T follicular helper cell (primary cell): Measurements from ENCODE around the gene IKZF4.
"Not testable (repeated sequence)": the region's sequence is repeated elsewhere in the genome, so short reads cannot be mapped to it uniquely, and the experiment has no call there.

Source experiments
- DNase-seq: peaks from one replicate; pipeline ENCODE4 v3.0.0-alpha.2; 2020; ENCODE audit warnings: low read depth
- total RNA-seq, 2 experiments: gene quantifications; one replicate each; lab custom pipeline; 2026; lab: John Stamatoyannopoulos, UW

Gene IKZF4
- 5.7 to 8.2 reads per million in 2 experiments for total RNA-seq

DNA sequence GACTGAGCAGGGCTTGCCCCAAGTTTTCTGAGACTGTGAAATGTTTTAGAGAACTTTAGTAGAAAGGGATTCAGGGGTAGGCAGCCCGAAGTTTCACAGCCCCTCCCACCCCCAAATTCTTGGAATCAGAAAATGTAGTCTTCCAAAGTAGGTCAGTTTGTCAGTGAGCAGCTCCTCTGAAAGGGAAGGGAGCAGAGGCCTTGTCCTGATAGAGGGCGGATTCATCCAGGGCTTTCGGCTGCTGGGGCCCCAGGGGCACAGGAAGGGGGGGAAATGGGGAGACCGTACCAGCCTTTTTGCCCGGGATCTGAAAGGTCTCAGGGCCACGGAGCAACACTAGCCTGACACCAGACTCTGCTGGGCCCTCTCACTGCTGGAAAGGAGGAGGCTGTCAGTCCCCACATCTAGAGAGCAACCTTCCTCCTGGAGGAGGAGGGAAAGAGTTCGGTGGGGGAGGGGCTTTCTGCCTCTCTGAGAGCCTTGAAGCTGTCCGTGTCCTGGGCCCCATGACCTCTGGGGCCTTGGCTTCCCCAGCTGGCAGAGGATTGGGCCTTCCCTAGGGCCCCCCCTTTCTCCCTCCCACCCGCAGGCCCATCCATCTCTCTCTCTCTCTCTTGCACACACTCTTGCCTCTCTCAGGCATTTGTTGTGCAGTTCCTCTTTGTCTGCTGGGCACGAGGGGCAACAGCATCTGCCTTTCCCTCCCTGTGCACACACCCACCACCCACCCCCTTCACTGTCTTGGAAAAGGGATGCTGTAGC, at the start of gene IKZF4:
TSS of gene IKZF4 (plus strand) at position 621 of the 762 bp plus-strand sequence. CDS start 451 bp downstream, outside the sequence.
- DNase-seq, result no peak

DNA sequence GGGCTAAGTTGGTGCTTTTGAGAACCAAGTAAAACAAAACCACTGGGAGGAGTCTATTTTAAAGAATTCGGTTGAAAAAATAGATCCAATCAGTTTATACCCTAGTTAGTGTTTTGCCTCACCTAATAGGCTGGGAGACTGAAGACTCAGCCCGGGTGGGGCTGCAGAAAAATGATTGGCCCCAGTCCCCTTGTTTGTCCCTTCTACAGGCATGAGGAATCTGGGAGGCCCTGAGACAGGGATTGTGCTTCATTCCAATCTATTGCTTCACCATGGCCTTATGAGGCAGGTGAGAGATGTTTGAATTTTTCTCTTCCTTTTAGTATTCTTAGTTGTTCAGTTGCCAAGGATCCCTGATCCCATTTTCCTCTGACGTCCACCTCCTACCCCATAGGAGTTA, 48.8 kb upstream of the IKZF4 start:
- DNase-seq, result no peak

DNA sequence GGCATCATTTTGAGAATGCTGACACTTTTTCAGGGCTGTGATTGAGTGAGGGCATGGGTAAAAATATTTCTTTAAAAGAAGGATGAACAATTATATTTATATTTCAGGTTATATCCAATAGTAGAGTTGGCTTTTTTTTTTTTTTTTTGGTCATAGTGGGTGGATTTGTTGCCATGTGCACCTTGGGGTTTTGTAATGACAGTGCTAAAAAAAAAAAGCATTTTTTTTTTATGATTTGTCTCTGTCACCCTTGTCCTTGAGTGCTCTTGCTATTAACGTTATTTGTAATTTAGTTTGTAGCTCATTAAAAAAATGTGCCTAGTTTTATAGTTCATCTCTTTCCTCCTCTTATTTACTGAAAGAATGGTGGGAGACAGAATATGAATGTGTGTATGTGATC, 48.4 kb upstream of the IKZF4 start:
- DNase-seq, result no peak

DNA sequence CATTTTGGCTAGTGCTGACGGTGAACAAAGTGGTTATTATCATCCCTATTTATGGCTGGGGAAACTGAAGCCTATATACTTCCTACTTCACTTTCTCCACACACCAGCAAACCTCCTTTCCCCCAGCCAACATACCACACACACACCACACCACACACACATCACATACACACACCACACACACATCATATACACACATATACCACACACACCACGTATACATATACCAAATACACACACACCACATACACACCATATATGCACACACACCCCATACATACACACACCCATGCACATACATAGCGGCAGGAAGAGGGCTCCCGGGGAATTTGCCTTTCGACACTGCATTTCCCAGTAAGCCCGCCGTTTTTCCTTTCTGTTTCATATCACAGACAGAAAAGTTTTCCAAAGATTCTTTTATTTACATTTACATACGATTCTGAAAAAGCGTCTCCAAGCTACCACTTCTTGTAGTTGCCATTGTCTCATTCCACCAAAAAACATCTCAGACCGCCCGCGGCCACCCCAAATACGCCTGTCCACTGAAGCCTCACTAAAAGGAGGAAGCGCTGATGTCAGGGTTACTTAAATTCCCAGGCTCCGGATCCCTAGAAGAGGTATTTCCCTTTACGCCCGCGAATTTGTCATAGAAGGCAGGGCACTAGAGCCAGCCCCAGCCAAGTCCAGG, 47.8 kb upstream of the IKZF4 start:
- no peak for DNase-seq

DNA sequence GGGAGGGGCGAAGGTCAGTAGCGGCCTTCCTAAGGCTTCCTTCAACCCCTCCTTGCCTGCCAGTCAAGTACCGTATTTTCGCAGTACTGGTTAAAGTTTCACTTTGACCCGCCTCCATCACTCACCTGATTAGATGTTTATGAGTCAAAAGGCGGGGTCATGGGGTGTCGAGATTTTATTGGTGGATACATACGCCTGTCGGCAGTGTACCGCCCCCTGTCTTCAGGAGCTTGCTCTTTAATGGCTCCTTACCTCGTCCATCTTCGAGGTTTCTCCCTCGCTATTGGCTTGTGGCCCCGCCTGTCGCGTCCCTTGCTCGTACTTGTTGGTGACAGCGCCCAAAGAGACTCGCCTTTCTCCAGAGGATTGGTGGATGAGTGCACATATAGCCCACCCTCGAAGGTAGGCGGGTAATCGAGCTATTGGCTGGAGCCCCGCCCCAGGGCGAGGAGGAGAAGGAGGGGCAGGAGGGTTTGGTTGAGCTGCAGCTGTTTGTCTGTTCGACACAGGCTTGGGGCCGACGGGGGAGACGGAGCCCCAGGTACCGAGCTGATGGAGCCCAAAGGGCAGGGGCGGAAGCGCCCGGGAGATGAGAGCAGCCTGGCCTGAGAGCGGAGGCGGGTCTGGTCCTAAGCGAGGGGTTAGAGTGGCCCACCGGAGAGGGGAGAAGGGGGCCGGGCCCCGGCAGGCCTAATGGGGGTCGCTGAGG, 47.1 kb upstream of the IKZF4 start, which contains the start of gene RAB5B:
TSS of gene RAB5B (plus strand) at position 480 of the 709 bp plus-strand sequence. CDS start 12,883 bp downstream, outside the sequence.
- peak; percentile 96 for DNase-seq

DNA sequence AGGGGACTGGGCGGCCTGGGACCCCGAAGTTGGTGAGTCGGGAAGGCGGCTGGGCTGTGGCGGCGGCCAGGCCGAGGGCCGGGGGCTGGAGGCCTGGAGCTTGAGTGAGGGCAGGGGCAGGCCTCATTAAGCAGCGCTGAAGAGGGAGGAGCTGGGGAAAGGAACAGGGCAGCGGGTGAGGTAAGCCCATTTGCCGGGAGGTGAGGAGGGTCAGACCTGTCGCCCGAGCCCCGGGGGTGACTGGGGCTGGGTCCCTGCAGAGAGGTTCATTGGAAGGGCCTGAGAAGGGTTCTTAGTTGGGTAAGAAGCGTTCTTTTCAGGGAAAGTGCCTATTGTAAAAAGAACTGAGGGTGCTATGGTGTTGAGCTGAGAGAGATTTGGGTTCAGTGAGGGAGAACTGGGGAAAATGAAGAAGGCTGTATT, 46.5 kb upstream of the IKZF4 start:
- no peak for DNase-seq

DNA sequence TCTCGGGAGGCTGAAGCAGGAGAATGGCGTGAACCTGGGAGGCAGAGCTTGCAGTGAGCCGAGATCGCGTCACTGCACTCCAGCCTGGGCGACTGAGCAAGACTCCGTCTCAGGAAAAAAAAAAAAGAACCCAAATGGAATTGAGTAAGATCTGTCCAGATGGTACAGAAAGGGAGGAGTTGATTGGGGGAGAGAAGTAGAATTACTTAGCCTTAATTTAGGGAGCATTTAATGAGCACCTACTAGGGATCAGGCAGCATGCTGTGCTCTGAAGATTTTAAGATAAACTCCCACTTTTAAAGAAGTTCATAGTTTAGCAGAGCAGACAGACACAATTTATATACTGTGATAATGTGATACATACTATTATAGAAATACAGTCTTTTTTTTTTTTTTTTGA, 42.5 kb upstream of the IKZF4 start:
- no peak for DNase-seq

DNA sequence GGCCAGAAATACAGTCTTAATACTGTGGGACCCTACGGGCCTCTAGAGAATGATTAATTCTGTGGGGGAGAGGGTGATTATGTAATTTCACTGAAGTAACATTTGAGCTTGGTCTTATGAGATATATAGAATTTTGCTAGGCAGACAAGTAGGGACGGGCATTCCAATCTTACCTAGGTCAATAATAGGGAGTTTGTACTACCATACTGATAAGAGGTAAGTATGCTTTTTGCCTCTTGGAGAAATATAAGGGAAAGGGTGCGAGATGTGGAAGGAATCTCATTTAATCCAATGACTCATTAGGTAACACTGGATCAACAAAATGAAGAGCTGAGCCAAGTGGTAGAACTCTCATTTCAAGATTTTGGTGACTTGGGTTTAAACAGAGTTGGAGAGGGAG, 41.8 kb upstream of the IKZF4 start:
- DNase-seq, result no peak

DNA sequence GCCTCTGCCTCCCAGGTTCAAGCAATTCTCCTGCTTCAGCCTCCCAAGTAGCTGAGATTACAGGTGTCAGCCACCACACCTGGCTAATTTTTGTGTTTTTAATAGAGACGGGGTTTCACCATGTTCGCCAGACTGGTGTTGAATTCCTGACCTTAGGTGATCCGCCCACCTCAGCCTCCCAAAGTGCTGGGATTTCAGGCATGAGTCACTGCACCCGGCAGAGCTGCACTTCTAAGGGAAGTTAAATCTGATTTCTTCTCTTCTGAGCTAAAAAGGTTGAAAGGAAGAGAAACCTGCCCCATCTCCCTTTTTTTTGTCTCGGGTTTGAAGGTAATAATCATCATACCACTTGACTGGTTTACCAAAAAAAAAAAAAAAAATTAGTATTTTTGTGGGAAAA, 39.0 kb upstream of the IKZF4 start:
- not testable (repeated sequence) for DNase-seq

DNA sequence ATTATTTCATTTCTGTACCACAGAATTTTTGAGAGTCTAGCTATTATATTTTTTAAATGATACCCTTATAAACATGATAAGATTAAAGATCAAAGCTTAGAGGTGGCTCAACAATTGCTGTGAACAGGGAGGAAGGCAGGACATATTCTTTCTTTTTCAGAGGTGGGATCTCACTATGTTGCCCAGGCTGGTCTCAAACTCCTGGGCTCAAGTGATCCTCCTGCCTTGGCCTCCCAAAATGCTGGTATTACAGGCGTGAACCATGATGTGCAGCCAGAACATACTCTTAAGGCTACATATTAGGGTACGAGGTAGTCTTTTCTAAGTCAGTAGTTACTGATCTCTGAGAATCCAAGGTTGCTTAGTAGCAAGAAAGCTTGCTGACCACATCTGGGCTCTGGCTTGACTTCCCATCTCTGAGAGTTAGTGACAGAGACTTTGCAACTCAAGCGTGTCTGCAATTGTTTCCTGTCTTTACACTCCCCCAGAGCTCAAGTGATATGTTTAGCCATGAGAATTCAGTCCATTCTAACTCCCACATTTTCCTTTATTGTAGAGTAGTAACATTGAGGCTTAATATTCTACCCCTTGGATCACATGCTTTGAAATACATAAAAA, 38.4 kb upstream of the IKZF4 start:
- no peak for DNase-seq

DNA sequence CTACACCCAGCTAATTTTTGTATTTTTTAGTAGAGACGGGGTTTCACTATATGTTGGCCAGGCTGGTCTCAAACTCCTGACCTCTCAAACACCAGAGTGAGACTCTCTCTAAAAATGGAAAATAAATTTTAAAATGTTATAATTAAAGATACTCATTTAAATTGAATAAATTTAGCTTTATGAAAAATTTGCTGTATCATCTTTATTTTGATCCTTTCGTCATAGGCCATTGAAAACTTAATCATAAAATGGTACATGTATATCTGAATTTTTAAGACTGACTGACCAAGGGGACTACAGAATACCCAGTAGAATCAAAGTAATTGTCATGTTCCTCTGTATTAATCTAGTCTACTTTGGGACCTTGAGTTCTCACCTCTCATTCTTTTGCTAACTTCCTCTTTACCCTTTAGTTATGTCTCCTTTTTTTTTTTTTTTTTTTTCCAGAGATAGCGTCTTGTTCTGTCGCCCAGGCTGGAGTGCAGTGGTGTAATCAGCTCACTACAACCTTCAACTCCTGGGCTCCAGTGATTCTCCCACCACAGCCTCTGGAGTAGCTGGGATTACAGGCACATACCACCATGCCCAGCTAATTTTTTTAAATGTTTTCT, 37.5 kb upstream of the IKZF4 start:
- DNase-seq, result no peak

DNA sequence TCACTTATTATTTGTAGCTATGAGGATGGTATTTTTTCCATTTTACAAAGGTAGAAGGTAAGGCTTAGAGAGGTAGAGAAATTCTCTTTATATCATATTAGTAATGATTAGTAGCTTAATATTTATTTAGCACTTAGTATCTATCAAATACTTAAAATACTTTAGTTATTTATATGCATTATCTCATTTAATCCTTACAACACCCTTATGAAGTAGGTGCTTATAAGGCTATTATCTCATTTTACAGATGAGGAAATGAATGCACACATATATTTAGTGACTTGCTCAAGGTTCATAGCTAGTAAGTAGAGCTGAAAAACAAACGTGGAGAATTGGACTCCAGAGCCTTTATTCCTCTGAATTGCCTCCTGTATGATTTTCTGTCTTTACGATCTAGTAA, 36.0 kb upstream of the IKZF4 start:
- DNase-seq, result no peak

DNA sequence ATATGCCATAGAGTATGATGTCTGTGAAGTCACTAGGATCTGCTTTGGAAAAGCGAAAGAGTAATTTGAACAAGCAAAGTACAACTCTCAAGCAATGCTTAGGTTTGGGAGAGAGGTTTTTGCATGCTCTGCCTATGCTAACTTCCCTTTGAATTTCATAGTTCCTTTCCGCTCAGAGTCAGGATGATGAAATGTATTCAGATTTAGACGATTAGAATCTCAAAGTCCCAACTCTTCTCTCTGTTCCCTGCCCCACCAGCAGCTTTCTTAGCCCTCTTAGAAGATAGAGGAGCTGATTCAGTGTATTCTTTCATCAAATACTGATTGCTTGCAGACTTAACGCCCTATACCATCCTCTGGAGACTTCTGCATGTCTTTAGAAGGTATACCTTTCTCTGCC, 35.5 kb upstream of the IKZF4 start:
- DNase-seq, result no peak

DNA sequence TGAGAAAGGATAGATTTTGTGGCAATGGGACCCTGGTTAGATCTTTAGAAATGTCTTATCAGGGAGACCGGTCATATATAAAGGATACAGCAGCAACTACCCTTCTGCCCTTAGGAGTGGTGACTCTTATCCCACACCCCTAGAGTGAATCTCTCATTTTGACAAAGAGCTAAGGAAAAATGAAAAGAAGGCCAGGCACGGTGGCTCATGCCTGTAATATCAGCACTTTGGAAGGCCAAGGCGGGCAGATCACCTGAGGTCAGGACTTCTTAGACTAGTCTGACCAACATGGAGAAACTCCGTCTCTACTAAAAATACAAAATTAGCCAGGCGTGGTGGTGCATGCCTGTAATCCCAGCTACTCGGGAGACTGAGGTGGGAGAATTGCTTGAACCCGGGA, 34.9 kb upstream of the IKZF4 start:
- DNase-seq, result not testable (repeated sequence)

DNA sequence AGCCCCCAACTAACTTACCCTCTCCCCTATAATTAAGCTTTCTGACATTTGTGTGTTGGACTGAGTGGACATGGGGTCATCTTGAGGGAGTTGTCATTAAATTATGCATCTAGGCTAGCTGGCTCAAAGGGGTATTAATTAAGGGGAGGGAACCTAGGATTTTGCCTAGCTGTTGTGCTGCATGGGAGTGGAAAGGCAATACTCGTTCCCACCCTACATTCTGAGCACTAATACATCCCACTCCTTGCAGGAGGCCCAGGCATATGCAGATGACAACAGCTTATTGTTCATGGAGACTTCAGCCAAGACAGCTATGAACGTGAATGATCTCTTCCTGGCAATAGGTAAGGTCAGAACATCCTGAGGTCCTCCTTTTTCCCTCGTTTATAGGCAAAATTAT, 29.7 kb upstream of the IKZF4 start:
- no peak for DNase-seq

DNA sequence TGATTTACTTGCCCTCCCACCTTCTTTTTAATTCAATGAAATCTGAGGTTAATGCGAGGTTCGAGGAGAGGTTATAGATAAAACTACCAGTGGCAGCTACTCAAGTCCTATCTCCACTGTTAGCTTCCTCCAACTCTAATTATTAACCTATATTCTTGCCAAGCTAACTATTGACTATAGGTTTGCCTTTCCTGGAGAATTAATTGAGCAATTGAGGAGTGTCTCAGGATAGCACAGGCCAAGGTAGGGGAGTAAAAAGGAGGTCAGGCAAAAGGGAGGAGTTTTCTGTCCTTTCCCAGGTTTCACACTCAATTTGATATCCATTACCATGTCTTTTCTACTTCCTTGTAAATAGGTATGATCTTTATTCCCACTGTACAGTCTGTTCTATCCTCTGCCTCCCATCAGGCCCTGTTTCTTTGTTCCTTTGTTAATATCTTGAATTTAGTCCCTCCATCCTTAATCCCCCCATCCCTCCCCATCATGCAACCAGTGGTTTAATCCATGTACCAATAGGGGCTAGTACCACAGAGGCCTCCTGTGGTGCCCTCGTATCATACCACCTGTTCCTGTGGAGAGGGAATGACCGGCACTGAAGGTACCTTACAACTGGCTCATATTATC, 27.5 kb upstream of the IKZF4 start:
- DNase-seq, result no peak

DNA sequence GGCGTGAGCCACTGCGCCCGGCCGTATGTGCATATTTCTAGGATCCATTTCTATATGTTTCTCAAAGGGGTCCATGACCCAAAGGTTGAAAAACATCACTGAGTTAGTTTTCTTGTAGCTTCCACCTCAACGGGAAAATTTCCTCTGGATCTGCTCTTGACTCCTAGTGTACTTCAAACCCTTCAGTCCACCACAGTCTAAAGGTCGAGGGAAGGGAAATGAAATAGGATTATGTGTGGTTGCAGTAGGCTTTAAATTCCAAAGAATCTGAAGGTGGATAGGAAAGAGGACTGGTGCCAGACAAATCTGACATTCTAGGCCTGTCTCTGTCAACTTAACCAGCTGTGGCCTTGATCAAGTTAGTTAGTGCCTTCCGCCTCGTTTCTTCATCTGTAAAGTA, 25.5 kb upstream of the IKZF4 start:
- no peak for DNase-seq

DNA sequence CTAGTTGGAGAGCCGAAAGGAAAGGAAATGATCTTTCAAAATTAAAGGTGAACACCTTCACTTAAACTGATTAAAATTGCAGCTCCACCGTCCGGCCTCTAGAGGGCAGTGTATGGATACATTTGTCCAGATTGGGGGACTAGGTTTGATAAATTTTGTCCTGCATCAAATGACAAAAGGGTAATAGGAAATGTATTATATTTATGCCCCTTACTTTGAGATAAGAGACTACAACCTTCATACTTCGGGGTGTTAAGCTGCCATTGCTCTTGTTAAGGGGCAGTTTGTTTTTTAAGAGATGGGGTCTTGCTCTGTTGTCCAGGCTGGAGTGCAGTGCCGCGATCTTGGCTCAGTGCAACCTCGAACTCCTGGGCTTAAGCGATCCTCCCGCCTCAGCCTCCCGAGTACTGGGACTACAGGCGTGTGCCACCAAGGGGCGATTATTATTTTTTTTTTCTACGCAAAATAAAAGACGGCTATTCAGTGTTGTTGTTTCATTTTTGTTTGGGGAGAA, 24.6 kb upstream of the IKZF4 start:
- DNase-seq, result peak; percentile 47

DNA sequence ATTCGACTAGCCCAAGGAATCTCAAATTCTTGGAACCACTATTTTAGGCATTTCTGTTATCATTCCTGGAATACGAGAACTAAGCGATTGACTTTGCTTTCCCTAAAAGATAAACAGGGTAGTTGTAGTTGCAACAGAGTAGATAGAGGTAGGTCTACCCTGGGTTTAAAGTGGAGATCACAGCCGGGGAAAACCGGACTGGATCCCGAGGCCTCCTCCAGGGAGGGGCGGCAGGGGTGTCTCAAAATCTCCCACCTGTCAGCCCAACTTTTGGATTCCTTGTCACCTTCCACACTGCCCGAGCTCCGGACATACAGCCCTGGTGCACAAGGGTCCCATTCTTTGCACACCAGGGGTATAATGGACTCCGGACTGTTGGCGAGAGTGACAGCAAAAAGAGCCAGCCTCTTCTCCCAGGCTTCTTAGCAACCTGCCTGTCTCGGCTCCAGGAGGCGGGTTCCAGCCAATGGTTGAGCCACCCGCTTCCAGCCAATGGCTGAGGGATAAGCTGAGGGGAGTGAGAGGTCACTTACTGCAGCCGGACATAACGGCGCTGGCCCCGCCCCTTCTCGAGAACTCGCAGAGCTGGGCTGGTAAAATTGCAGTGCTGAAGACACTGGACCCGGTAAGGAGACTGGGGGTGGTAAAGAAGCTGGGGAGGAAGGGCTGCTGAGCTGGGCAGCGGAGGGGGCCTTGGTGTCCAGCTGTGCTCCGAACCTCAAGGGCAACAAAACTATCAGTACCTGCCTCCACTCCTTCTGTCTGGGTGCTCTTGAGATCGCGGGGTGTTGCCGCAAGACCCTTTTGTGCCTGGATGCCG, 23.9 kb upstream of the IKZF4 start, which contains the start of gene SUOX:
TSS of gene SUOX (plus strand) at position 562 of the 820 bp plus-strand sequence. CDS start 4,946 bp downstream, outside the sequence.
- DNase-seq, result no peak

DNA sequence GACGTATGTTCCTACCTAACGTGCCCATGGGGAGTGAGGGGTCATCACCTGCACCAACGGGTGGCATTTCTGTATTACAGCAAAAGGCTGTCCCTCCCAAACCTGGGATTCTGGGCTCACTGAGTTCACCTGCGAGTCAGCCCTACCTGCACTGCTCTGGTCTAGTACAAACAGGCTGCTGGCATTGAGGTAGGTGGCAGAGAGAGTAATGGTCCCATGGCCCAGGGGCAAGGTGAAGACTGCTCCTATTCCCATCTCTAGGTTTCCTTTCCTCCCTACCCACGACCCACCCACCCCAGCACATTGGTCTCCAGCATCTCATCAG, 23.3 kb upstream of the IKZF4 start:
- no peak for DNase-seq
